GM19438 (cell line): ENCODE data around the gene SLC45A2.
"Not testable (repeated sequence)": the region's sequence is repeated elsewhere in the genome, so short reads cannot be mapped to it uniquely, and the experiment has no call there.

Experiments used
- ATAC-seq: cut with Tn5 transposase; IDR thresholded peaks from one replicate; pipeline ENCODE4 v1.9.1; 2021; ENCODE audit warnings: low read depth; ENCODE audit not compliant: unreplicated experiment

The SLC45A2 gene

DNA sequence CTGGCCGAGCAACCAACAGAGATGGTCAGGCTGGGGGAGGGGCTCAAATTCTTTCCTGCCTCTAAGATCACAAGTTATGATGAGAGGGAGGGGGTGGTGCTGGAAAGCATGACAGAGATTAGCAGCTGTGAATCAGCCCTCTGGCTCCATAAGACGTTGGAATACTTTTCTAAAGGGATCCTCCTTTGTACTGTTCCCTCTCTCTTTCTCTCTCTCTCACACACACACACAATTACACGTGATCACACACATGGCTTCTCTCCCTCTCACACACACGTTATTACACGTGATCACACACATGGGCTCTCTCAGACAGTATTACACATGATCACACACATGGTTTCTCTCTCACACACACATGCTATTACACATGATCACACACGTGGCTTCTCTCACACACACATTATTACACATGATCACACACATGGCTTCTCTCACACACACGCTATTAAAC, at the start of gene SLC45A2:
Gene SLC45A2, minus strand, starts transcription at position 23 of the 454 bp plus-strand sequence. CDS start 110 bp downstream, outside the sequence.
- ATAC-seq: no peak

DNA sequence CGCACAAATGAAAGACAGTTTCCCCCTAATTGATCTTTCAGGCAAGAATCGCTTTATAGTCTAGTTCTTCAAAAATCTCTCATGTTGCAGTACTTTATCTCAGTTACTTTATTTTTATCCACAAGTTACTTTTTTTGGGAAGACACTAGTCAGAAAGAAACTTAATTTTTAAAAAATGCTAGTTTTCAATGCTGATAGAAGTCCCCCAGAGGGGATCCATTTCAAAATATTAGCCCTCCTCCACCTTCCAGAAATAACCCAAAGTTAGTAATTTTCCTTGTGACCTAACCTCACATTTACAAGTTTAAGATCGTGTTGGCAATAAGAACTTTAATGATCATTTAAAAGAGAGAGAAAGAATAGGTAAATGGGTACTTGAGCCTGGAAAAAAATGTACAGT, 47.5 kb upstream of the SLC45A2 start:
- no peak for ATAC-seq

- ATAC-seq: no peak
Observed at GRCh38 chr5:34031117-34031516, 46.6 kb upstream of the SLC45A2 start.

DNA sequence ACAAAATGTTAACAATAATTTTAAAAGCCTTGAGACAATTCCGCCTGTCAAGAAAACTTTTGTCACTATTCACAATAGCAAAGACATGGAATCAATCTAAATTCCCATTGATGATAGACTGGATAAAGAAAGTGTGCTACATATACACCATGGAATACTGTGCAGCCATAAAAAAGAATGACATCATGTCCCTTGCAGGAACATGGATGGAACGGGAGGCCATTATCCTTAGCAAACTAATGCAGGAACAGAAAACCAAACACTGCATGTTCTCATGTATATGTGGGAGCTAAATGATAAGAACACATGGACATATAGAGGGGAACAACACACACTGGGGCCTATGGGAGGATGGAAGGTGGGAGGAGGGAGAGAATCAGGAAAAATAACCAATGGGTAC, 46.1 kb upstream of the SLC45A2 start:
- ATAC-seq: not testable (repeated sequence)

- no peak for ATAC-seq
Observed at GRCh38 chr5:34030048-34030447, 45.6 kb upstream of the SLC45A2 start.

DNA sequence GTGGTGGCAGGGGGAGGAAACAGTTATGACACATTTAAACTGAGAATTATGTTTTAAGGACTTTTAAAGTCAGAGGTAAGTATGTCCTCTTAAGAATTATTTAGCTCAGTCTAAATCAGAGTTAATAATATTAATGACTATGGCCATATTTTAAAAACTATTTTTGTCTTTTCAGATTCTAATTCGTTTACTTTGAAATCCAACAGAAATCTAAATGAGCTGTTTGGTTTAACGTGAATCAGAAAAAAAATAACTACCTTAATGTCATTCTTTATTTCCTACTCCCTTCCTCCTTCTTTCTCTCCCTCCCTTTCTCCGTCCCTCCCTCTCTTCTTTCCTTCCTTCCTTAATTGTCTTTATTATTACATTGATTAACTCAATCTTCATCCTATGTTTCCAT, 43.9 kb upstream of the SLC45A2 start:
- no peak for ATAC-seq

DNA sequence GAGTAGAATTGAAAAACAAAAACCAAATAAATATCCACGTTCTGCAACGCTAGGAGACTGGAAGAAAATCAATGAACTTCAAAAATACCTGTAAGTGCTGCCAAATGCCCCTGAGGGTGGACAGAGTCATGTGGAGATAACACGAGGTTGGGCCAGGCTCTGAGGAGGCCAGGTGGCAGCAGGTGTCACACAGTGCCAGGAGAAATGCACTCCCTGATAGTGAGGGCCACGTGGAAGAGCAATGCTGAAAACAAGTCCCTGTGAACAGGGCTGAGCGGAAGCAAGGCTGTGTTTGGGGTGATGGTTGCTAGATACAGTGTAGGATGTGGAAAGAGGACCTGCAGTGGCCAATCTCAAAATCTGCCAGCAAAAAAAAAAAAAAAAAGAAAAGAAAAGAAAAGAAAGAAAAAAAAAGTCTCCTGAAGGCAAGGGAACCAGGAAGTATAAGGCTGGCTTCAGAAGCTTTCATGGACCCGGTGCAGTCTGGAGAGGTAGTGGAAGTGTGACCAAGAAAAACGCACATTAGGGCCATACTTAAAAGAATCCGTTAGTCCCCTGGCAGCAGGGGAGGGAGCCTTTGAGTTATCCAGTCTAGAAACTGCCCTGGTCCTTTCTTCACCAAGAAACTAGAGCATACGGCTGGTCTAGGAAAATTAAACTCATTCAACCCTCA, 41.7 kb upstream of the SLC45A2 start:
- ATAC-seq: no peak

GRCh38 chr5:34022121-34022705, 37.7 kb upstream of the SLC45A2 start:
- peak; percentile 95 for ATAC-seq

GRCh38 chr5:34021334-34021733, 36.8 kb upstream of the SLC45A2 start:
- no peak for ATAC-seq

DNA sequence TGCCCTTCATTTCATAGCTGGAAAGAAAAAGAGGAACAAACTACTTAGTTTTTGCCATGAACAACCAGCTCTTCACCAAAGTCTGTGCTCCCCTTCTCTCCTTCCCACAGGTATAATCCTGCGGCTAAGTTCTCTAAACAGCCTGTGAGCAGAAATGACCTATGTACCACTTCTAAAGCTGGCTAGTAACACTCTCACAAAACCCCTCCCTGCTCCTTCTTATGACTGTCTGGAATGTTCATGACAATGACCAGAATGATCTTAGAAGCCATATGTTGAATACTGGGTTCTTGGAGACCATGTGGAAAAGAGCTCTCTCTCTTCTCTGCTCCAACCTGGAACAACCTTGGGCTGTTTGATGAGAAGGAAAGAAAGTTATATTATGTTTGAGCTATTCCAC, 36.2 kb upstream of the SLC45A2 start:
- no peak for ATAC-seq

GRCh38 chr5:34017254-34017653, 32.8 kb upstream of the SLC45A2 start:
- ATAC-seq: no peak

DNA sequence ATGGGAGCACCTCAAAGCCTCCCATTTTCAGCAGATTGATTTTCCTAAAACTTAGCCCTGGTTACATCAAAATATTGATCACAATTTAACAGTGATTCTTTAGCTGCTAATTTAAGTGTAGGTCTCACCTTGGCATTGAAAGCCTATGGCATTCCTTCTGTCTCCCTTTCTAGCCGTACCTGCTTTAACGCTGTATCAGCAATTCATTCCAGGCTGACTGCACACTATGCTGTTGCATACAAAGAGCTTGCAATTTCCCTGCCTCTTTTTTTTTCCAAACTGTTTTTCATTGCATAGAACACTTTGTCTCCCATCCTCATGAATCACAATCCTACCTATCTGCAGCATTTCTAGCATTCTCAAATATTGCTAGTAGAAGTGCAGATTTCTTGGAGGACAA, 32.3 kb upstream of the SLC45A2 start:
- no peak for ATAC-seq

DNA sequence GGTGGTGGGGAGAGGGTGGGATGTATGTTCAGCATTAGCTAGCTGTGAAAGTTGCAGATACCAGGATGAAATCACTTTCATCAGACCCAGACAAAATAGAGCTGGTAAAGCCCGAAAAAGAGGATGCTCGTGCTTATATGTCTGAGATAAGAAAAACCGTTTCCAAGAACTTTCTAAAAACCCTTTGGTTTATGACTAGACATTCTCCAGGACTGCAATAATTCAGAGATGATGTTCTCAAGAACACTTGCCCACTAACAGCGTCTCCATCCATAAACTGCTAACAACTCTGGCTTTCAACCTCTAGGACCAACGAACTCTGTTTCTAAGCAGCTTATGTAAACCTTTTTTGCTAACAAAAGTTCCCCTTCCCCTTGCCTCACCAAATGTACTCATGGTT, 31.7 kb upstream of the SLC45A2 start:
- ATAC-seq: no peak

DNA sequence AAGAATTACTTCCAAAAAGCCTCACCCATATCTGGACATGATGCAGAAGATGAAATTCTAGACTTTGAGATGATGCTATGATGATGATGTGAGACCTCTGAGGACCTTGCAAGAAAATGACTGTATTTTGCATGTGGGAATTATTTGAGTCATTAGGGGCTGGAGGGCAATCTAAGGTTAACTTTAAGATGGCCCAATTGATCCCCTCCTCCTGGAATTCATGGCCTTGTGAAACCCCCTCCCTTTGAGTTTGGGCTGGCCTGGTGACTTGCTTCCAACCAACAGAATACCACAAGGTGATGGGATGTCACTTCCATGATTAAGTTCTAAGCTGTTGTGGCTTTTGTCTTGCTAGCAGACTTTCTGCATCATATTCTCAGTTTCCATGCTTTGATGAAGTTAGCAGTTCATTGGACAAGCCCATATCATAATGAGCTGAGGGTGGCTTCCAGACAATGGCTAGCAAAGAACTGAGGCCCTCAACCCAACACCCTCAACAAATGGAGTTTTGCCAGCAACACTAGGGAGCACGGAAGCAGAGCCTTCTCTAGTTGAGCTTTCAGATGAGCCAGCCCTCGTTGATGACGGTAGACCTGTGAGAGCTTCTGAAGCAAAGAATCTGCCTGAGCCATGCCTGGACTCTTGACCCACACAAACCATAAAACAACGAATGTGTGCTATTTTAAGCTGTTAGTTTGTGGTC, 30.8 kb upstream of the SLC45A2 start:
- no peak for ATAC-seq

DNA sequence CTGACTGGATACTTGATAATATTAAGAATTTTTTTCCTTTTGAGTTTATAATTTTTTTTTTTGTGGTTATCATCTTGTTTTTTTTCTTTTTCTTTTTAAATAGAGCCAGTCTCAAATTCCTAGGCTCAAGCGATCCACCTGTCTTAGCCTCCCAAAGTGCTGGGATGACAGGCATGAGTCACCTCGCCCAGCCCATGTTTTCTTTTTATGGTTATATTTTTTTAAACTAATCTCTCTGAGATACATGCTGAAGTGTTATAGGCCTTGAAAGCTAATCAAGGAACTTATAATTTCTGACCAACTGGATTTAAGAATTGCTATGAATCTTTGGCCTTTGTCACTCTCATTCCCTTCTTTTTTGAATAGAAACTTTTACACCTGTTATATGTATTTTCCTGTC, 30.1 kb upstream of the SLC45A2 start:
- ATAC-seq: no peak

GRCh38 chr5:34013547-34013946, 29.1 kb upstream of the SLC45A2 start:
- no peak for ATAC-seq

DNA sequence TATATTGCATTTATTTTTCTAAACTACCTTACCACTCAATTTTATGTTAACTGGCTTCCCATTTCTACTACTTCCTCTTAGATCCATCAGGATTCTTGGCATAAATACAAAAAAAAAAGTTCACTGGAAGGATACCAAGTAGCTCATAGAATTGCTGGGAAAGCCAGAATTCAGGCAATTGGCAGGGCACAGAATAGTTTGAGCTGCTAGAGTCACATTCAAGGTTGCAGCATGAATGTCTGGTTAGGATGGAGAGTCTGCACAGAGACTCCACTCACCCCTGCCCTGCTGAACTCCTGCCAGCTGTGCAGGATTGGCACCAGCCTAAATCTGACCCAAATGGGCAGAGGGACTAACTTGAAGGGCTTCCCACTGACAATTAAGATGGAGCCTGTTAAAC, 28.3 kb upstream of the SLC45A2 start:
- ATAC-seq: no peak

GRCh38 chr5:34011536-34011935, 27.0 kb upstream of the SLC45A2 start:
- no peak for ATAC-seq

DNA sequence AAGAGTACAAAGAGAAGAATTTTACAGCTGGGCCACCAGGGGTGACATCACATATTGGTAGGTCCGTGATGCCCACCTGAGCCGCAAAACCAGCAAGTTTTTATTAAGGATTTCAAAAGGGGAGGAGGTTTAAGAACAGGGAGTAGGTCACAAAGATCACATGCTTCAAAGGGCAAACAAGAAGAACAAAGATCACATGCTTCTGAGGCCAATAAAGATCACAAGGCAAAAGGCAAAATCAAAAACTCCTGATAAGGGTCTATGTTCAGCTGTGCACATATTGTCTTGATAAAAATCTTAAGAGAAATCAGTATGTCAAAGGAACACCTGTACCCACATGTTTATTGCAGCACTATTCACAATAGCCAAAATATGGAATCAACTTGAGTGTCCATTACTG, 25.7 kb upstream of the SLC45A2 start:
- not testable (repeated sequence) for ATAC-seq

GRCh38 chr5:34009610-34010009, 25.1 kb upstream of the SLC45A2 start:
- no peak for ATAC-seq

DNA sequence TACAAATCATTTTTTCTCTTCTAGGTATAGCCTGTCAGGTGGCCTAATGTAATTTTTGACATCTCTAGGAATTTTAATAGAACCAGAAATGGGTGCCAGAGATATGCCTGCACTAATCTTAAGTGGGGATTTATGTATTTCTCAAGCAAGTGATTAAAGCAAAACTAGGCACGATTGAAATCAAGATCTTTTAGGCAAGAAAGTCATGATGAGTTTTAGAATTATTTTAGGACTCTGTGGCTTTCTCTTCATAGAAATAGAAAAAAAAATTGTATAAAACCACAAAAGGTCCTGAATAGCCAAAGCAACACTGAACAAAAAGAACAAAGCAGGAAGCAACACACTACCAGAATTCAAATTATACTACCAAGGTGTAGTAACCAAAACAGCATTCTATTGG, 24.3 kb upstream of the SLC45A2 start:
- ATAC-seq: no peak
